NCI-H187 treated with DMSO at 0.1 percent for 48 hours (cell line): ENCODE results near the gene TMEM255B.
"Not testable (repeated sequence)": the region's sequence is repeated elsewhere in the genome, so short reads cannot be mapped to it uniquely, and the experiment has no call there.

Experiments used
- DNase-seq: peaks from one replicate; lab custom pipeline; 2025; lab: John Stamatoyannopoulos, UW

The TMEM255B gene

GRCh38 chr13:113787694-113788093 is 28.7 kb downstream of the TMEM255B start:
- DNase-seq = no peak

DNA sequence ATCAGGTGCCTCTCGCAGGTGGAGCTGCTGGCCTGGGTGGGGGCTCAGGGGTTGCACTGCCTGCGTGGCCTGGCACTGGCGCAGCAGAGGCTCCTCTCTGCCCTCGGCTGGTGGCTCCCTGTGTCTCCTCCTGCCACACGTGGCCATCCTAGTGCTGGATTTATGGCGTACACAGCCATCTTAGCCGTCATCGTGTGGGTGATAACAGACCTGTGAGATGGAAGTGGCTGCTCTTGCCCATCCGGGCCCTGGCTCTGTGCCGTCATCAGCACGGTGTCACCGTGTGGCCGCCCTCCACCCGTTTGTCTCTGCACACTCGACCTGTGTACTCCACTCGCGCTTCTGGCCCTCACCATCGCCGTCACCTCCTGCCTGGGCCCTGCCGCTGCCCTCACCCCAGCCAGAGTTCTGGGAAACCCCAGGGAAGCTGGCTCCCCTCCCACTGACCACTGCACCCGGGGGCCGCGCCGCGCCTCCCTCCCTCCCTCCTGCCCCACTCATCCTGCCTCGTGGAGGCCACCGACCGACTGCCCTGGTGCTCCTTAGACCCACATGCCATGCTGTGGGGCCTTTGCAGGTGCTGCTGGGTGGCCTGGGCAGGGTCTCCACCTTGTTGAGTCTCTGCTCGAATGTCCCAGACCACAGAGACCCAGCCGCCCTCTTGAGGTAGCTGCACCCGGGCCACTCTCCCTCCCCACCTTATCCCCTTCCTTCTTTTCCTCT is 29.5 kb downstream of the TMEM255B start:
- DNase-seq = no peak

GRCh38 chr13:113789167-113789566 is 30.1 kb downstream of the TMEM255B start:
- no peak for DNase-seq

GRCh38 chr13:113789931-113790330 is 30.9 kb downstream of the TMEM255B start:
- not testable (repeated sequence) for DNase-seq

GRCh38 chr13:113791226-113791625 is 32.2 kb downstream of the TMEM255B start:
- no peak for DNase-seq

GRCh38 chr13:113791761-113792160 is 32.7 kb downstream of the TMEM255B start:
- DNase-seq = no peak

DNA sequence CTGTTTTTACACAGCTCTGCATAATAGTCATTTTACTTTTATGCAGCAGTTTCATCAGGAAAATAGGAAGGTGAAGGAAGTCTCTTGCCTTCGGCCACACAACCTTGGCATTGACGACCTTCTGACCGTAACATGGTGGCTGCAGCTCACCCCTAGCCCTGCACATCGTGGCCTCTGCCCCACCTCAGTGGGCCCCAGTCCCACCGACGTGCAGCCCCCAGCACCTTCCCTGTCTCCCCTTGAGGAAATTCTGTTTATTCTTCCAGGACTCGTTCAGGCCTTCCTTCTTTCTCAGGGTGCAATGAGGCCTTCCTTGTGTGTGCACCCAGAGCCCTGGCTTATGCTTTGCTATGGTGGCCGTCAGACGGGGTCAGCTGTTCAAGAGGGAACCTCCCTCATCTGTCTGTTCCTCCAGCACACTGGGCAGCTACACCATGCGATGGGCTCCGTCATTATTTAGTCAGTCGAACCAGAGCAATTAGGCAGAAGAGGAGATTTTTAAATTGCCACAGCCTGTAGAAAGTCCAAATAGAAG is 33.3 kb downstream of the TMEM255B start:
- no peak for DNase-seq

GRCh38 chr13:113792886-113793717 is 34.1 kb downstream of the TMEM255B start:
- DNase-seq = no peak

GRCh38 chr13:113793718-113794085 is 34.7 kb downstream of the TMEM255B start:
- no peak for DNase-seq

DNA sequence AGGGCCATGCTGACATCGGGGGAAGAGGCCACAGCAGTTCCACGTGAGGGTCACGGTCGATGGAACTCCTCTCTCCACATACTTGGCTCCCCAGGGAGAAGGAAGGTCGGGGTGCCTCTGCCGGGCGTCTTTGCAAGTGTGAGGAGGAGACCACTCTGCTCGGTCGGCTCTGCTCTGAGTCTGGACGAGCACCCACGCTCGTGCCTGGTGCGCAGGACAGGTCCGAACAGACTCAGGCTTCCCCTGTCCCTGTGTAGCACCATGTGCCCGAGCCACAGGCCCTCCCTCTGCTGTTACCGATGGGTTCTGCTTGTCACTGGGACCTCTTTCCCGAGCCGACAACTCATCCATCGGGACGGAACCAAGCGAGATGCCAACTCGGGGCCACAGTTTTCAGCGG is 35.1 kb downstream of the TMEM255B start:
- DNase-seq = no peak

GRCh38 chr13:113794764-113795173 is 35.7 kb downstream of the TMEM255B start:
- DNase-seq = no peak

DNA sequence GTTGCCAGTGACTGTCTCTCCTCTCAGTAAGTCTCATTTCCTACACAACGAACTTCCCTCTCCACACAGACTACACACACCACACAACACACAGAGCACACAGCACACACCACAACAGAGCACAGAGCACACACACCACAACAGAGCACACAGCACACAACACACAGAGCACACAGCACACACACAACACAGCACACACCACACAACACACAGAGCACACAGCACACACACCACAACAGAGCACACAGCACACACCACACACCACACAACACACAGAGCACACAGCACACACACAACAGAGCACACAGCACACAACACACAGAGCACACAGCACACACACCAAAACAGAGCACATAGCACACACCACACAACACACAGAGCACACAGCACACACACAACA is 36.3 kb downstream of the TMEM255B start:
- not testable (repeated sequence) for DNase-seq

- no peak for DNase-seq
Measured at GRCh38 chr13:113796211-113796963, 37.4 kb downstream of the TMEM255B start.

GRCh38 chr13:113796964-113797676 is 38.1 kb downstream of the TMEM255B start:
- no peak for DNase-seq

- DNase-seq = no peak
Measured at GRCh38 chr13:113798200-113798811, 39.3 kb downstream of the TMEM255B start.

GRCh38 chr13:113800576-113800926 is 41.5 kb downstream of the TMEM255B start:
- DNase-seq = no peak

- no peak for DNase-seq
Measured at GRCh38 chr13:113801289-113801961, 42.4 kb downstream of the TMEM255B start.

GRCh38 chr13:113802090-113802531 is 43.1 kb downstream of the TMEM255B start:
- no peak for DNase-seq

- no peak for DNase-seq
Measured at GRCh38 chr13:113802761-113803160, 43.7 kb downstream of the TMEM255B start.

DNA sequence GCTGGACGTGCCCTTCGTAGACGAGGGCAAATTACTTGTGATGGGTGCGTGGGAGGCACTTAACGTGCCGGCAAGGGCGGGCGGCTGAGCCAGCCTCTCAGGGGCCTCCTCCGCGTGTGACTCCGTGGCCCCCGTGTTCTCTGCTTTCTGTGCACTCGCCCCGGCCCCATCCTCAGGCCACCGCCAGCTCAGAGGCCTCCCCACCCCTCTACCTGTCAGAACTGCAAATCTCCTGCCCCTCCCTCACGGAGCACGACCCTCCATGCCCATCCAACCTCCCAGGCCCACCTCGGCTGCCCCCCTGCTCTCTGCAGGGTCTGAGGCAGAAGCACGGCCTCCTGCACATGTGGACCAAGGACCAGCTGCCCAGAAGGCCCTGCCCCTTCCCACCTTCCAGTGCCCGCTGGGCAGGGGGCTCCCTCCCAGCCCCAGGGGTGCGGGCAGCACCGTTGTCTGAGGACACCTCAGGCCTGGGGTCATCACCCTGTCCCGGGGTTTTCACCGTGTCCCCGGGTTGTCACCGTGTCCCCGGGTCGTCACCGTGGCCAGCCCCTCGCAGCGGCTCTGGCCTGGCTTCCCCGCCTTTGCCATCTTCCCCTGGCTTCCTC is 44.5 kb downstream of the TMEM255B start:
- DNase-seq = no peak
